ENCODE measurements around the gene MED29.
A peak's percentile ranks its signal among the peaks of the same experiment; 100 is the strongest.

MED29 gene

GRCh38 chr19:39399668-39400050, 8.5 kb downstream of the MED29 start:
- DNase-seq = no peak

GRCh38 chr19:39400061-39400460, 8.9 kb downstream of the MED29 start:
- no peak for DNase-seq

- no peak for DNase-seq
Measured at GRCh38 chr19:39401070-39401548, 9.9 kb downstream of the MED29 start.

GRCh38 chr19:39401549-39402345, 10.6 kb downstream of the MED29 start:
- peak; percentile 56 for DNase-seq

GRCh38 chr19:39402346-39403300, 11.4 kb downstream of the MED29 start:
- peak; percentile 81 for DNase-seq

GRCh38 chr19:39403331-39404312, 12.4 kb downstream of the MED29 start:
- peak; percentile 99 for DNase-seq

- DNase-seq = no peak
Measured at GRCh38 chr19:39405261-39405957, 14.2 kb downstream of the MED29 start.

GRCh38 chr19:39405958-39406655, 14.9 kb downstream of the MED29 start:
- peak; percentile 76 for DNase-seq

- DNase-seq = peak; percentile 82
Measured at GRCh38 chr19:39406656-39407409, 15.7 kb downstream of the MED29 start, which contains the start of gene ZFP36. ZFP36 (plus strand) TSS chr19:39406847; CDS start chr19:39406905, 58 bp downstream.

GRCh38 chr19:39407410-39407659, 16.2 kb downstream of the MED29 start:
- DNase-seq = no peak

GRCh38 chr19:39407660-39408391, 16.6 kb downstream of the MED29 start:
- peak; percentile 45 for DNase-seq

- no peak for DNase-seq
Measured at GRCh38 chr19:39408392-39409207, 17.4 kb downstream of the MED29 start.

- peak; percentile 84 for DNase-seq
Measured at GRCh38 chr19:39409208-39410016, 18.2 kb downstream of the MED29 start.

- DNase-seq = peak; percentile 78
Measured at GRCh38 chr19:39410017-39410830, 19.0 kb downstream of the MED29 start.

- no peak for DNase-seq
Measured at GRCh38 chr19:39410831-39411080, 19.6 kb downstream of the MED29 start.

GRCh38 chr19:39411081-39411831, 20.1 kb downstream of the MED29 start:
- no peak for DNase-seq

- no peak for DNase-seq
Measured at GRCh38 chr19:39411832-39412099, 20.6 kb downstream of the MED29 start.
